ENCODE results near the gene VEZF1.

VEZF1 gene

GRCh38 chr17:57940653-57941329 lies 47.3 kb downstream of the VEZF1 start:
- intact Hi-C loops (cut with DNase I) = no loop called here
- DNase-seq = peak in 3 of 10 donors; percentile 19 to 88 (median 34)

GRCh38 chr17:57940231-57940630 lies 47.8 kb downstream of the VEZF1 start:
- DNase-seq = peak in 2 of 10 donors; percentile 22 to 82
- intact Hi-C loops (cut with DNase I) = no loop called here

GRCh38 chr17:57939797-57940196 lies 48.3 kb downstream of the VEZF1 start:
- intact Hi-C loops (cut with DNase I) = no loop called here
- peak in 1 of 10 donors; percentile 80 for DNase-seq

GRCh38 chr17:57938061-57938502 lies 50.0 kb downstream of the VEZF1 start:
- DNase-seq = peak in 1 of 10 donors; percentile 74
- intact Hi-C loops (cut with DNase I) = no loop called here

GRCh38 chr17:57937492-57937891 lies 50.6 kb downstream of the VEZF1 start:
- no peak for DNase-seq
- intact Hi-C loops (cut with DNase I) = no loop called here

- peak in 8 of 10 donors; percentile 39 to 91 (median 55) for DNase-seq
- intact Hi-C loops (cut with DNase I) = no loop called here
Measured at GRCh38 chr17:57935833-57936807, 51.9 kb downstream of the VEZF1 start.

GRCh38 chr17:57931488-57932137 lies 56.4 kb downstream of the VEZF1 start:
- DNase-seq = no peak
- intact Hi-C loops (cut with DNase I) = no loop called here

- intact Hi-C loops (cut with DNase I) = no loop called here
- DNase-seq = peak in 1 of 10 donors; percentile 71
Measured at GRCh38 chr17:57930239-57930638, 57.8 kb downstream of the VEZF1 start.

- intact Hi-C loops (cut with DNase I) = no loop called here
- DNase-seq = peak in 1 of 10 donors; percentile 55
Measured at GRCh38 chr17:57929386-57929785, 58.7 kb downstream of the VEZF1 start.

- intact Hi-C loops (cut with DNase I) = no loop called here
- DNase-seq = no peak
Measured at GRCh38 chr17:57928928-57929327, 59.1 kb downstream of the VEZF1 start.

GRCh38 chr17:57927048-57927723 lies 60.9 kb downstream of the VEZF1 start:
- DNase-seq = peak in 4 of 10 donors; percentile 52 to 95 (median 72)
- intact Hi-C loops (cut with DNase I) = loop anchor here (1.0 kb wide), 1 partner anchor 12 kb away; no protein-coding TSS in a partner anchor

- intact Hi-C loops (cut with DNase I) = loop anchor here (1.0 kb wide), 1 partner anchor 11 kb away; no protein-coding TSS in a partner anchor
- DNase-seq = peak in 2 of 10 donors; percentile 65 to 87
Measured at GRCh38 chr17:57926723-57927047, 61.4 kb downstream of the VEZF1 start.

GRCh38 chr17:57925361-57925990 lies 62.6 kb downstream of the VEZF1 start:
- intact Hi-C loops (cut with DNase I) = no loop called here
- DNase-seq = no peak

- intact Hi-C loops (cut with DNase I) = no loop called here
- no peak for DNase-seq
Measured at GRCh38 chr17:57924677-57925076, 63.4 kb downstream of the VEZF1 start.
